Neural progenitor cell (in vitro differentiated cells): ENCODE results near the gene USP31. TPM values are rescaled to one million over a fixed set of nuclear protein-coding genes. Genes with fewer than 3 reads are reported as not detected.

Experiments used
- DNase-seq: peaks from one replicate; pipeline ENCODE4 v3.0.0-alpha.2; 2016; ENCODE audit warnings: low spot score
- H2AFZ ChIP-seq: fragments of 200-600 bp; sonication (generic); replicated peaks from 2 replicates; pipeline ENCODE4 v1.6.1; 2016; ENCODE audit warnings: antibody characterized with exemption
- H3F3A ChIP-seq: fragments of 200-600 bp; sonication (generic); 2 replicates; pipeline ENCODE4 v1.6.1; 2016; ENCODE audit warnings: antibody characterized with exemption, low read depth
- H3K27ac ChIP-seq: fragments of 200-600 bp; sonication (generic); 2 replicates; pipeline ENCODE4 v1.5.1; 2016; ENCODE audit warnings: mild to moderate bottlenecking
- H3K27me3 ChIP-seq: fragments of 200-600 bp; sonication (generic); 2 replicates; pipeline ENCODE4 v1.6.1; 2016; ENCODE audit warnings: mild to moderate bottlenecking, moderate library complexity
- H3K36me3 ChIP-seq: fragments of 200-600 bp; sonication (generic); 2 replicates; pipeline ENCODE4 v1.5.1; 2016
- H3K4me1 ChIP-seq: fragments of 200-600 bp; sonication (generic); 2 replicates; pipeline ENCODE4 v1.6.1; 2016; ENCODE audit warnings: mixed run types
- H3K4me2 ChIP-seq: fragments of 200-600 bp; sonication (generic); 2 replicates; pipeline ENCODE4 v1.6.1; 2016
- H3K4me3 ChIP-seq: fragments of 200-600 bp; sonication (generic); 2 replicates; pipeline ENCODE4 v1.5.1; 2016
- H3K79me2 ChIP-seq: fragments of 200-600 bp; sonication (generic); 2 replicates; pipeline ENCODE4 v1.6.1; 2016; ENCODE audit warnings: low read depth
- H3K9ac ChIP-seq: fragments of 200-600 bp; sonication (generic); 2 replicates; pipeline ENCODE4 v1.6.1; 2016
- H3K9me3 ChIP-seq: fragments of 200-600 bp; sonication (generic); 2 replicates; pipeline ENCODE4 v1.5.1; 2016; ENCODE audit warnings: low read depth
- H4K20me1 ChIP-seq: fragments of 200-600 bp; sonication (generic); 2 replicates; pipeline ENCODE4 v1.6.1; 2016; ENCODE audit warnings: low read depth
- H3K27ac Mint-ChIP-seq: 3 replicates; pipeline ENCODE4 v1.8.0; 2021; ENCODE audit warnings: mixed read lengths
- H3K27me3 Mint-ChIP-seq: 2 replicates; pipeline ENCODE4 v1.8.0; 2022; ENCODE audit warnings: low read depth, mild to moderate bottlenecking, inconsistent platforms, moderate library complexity, mixed read lengths; ENCODE audit not compliant: insufficient read depth
- H3K36me3 Mint-ChIP-seq: 3 replicates; pipeline ENCODE4 v1.8.0; 2021; ENCODE audit warnings: mixed read lengths
- H3K4me1 Mint-ChIP-seq: 3 replicates; pipeline ENCODE4 v1.8.0; 2021; ENCODE audit warnings: mixed read lengths
- H3K4me3 Mint-ChIP-seq: 3 replicates; pipeline ENCODE4 v1.8.0; 2021; ENCODE audit warnings: mild to moderate bottlenecking, moderate library complexity, mixed read lengths
- H3K9me3 Mint-ChIP-seq: 3 replicates; pipeline ENCODE4 v1.8.0; 2020; ENCODE audit warnings: mixed read lengths
- CTCF ChIP-seq: fragments of 200-600 bp; sonication (generic); IDR thresholded peaks from 2 replicates; pipeline ENCODE4 v1.5.1; 2017; ENCODE audit warnings: antibody characterized with exemption, mild to moderate bottlenecking
- EZH2 ChIP-seq: fragments of 200-600 bp; sonication (generic); IDR thresholded peaks from 2 replicates; pipeline ENCODE4 v1.6.1; 2017; ENCODE audit warnings: antibody characterized with exemption, mild to moderate bottlenecking, moderate library complexity
- EZH2phosphoT487 ChIP-seq: fragments of 200-600 bp; sonication (generic); IDR thresholded peaks from 2 replicates; pipeline ENCODE4 v1.6.1; 2017; ENCODE audit warnings: antibody characterized with exemption
- total RNA-seq: library from RNA; depleted of rRNA; stranded (reverse); fragments of >200 nt; gene quantifications from 2 replicates; pipeline ENCODE4 v1.2.3, GENCODE V29; 2015; ENCODE audit warnings: low replicate concordance

The USP31 gene
- total RNA-seq, 1 donor from 2014 or later = 9.0 TPM

GRCh38 chr16:23085949-23086348 is 63.3 kb downstream of the USP31 start:
- no peaks in the 10 kb centered on the region for H3K27me3 ChIP-seq
- H3K4me2 ChIP-seq = no peak overlapping the region
- no peaks in the 10 kb centered on the region for H3F3A ChIP-seq
- H3K9ac ChIP-seq = no peak overlapping the region
- H3K27ac ChIP-seq = no peak overlapping the region
- DNase-seq = no peak
- H3K9me3 ChIP-seq = no peaks in the 10 kb centered on the region
- H3K79me2 ChIP-seq = no peaks in the 10 kb centered on the region
- no peak for TF ChIP-seq EZH2phosphoT487
- no peak for TF ChIP-seq EZH2
- TF ChIP-seq CTCF = no peak
- H3K4me1 ChIP-seq = no peaks in the 10 kb centered on the region
- Mint-ChIP-seq H3K9me3 (no peaks in the 10 kb centered on the region), H3K4me3 (no peak overlapping the region), H3K27ac (no peak overlapping the region), H3K36me3 (peaks cover 14% of the 10 kb centered on the region), H3K27me3 (no peaks in the 10 kb centered on the region), H3K4me1 (peaks cover 5% of the 10 kb centered on the region)
- H3K36me3 ChIP-seq = peaks cover 2% of the 10 kb centered on the region
- no peak overlapping the region for H2AFZ ChIP-seq
- H3K4me3 ChIP-seq = no peak overlapping the region
- H4K20me1 ChIP-seq = no peaks in the 10 kb centered on the region

GRCh38 chr16:23082161-23082788 is 67.0 kb downstream of the USP31 start:
- Histone ChIP-seq H3K4me1 (no peaks in the 10 kb centered on the region), H3K36me3 (peaks cover 2% of the 10 kb centered on the region), H3K79me2 (no peaks in the 10 kb centered on the region), H3K9ac (no peak overlapping the region), H3K9me3 (no peaks in the 10 kb centered on the region), H3K4me3 (no peak overlapping the region), H3K4me2 (no peak overlapping the region), H4K20me1 (no peaks in the 10 kb centered on the region), H3F3A (no peaks in the 10 kb centered on the region), H3K27ac (no peak overlapping the region), H2AFZ (no peak overlapping the region), H3K27me3 (no peaks in the 10 kb centered on the region)
- H3K9me3 Mint-ChIP-seq = no peaks in the 10 kb centered on the region
- peaks cover 9% of the 10 kb centered on the region for H3K4me1 Mint-ChIP-seq
- no peaks in the 10 kb centered on the region for H3K27me3 Mint-ChIP-seq
- DNase-seq = no peak
- H3K4me3 Mint-ChIP-seq = no peak overlapping the region
- H3K36me3 Mint-ChIP-seq = peaks cover 27% of the 10 kb centered on the region
- TF ChIP-seq EZH2phosphoT487 (no peak), CTCF (no peak), EZH2 (no peak)
- H3K27ac Mint-ChIP-seq = no peak overlapping the region

- H4K20me1 ChIP-seq = no peaks in the 10 kb centered on the region
- H3K9ac ChIP-seq = no peak overlapping the region
- H3K4me1 Mint-ChIP-seq = peaks cover 9% of the 10 kb centered on the region
- H3F3A ChIP-seq = no peaks in the 10 kb centered on the region
- H3K9me3 Mint-ChIP-seq = no peaks in the 10 kb centered on the region
- H3K4me2 ChIP-seq = no peak overlapping the region
- no peaks in the 10 kb centered on the region for H3K79me2 ChIP-seq
- no peak overlapping the region for H3K27ac Mint-ChIP-seq
- H3K27ac ChIP-seq = no peak overlapping the region
- no peak overlapping the region for H3K4me3 ChIP-seq
- H3K27me3 ChIP-seq = no peaks in the 10 kb centered on the region
- peaks cover 29% of the 10 kb centered on the region for H3K36me3 Mint-ChIP-seq
- H3K36me3 ChIP-seq = peaks cover 2% of the 10 kb centered on the region
- no peaks in the 10 kb centered on the region for H3K4me1 ChIP-seq
- H3K4me3 Mint-ChIP-seq = no peak overlapping the region
- DNase-seq = no peak
- TF ChIP-seq CTCF = no peak
- H3K27me3 Mint-ChIP-seq = no peaks in the 10 kb centered on the region
- H3K9me3 ChIP-seq = no peaks in the 10 kb centered on the region
- H2AFZ ChIP-seq = no peak overlapping the region
These were observed 67.6 kb downstream of the USP31 start for GRCh38 chr16:23081675-23082119.
